GM23248 (cell line): ENCODE data around the gene PTPN2. TPM values are rescaled to one million over a fixed set of nuclear protein-coding genes. Genes with fewer than 3 reads are reported as not detected.

Experiments used
- DNase-seq: peaks from one replicate; pipeline ENCODE4 v3.0.0-alpha.2; 2015
- H2AFZ ChIP-seq: fragments of 200-600 bp; sonication (generic); 2 replicates; pipeline ENCODE4 v1.6.1; 2016; ENCODE audit warnings: antibody characterized with exemption
- H3F3A ChIP-seq: fragments of 200-600 bp; sonication (generic); 2 replicates; pipeline ENCODE4 v1.6.1; 2016; ENCODE audit warnings: mild to moderate bottlenecking, antibody characterized with exemption, mixed run types; ENCODE audit not compliant: insufficient read depth
- H3K27ac ChIP-seq: fragments of 200-600 bp; sonication (generic); 2 replicates; pipeline ENCODE4 v1.5.1; 2016; ENCODE audit warnings: mild to moderate bottlenecking
- H3K27me3 ChIP-seq: fragments of 200-600 bp; sonication (generic); replicated peaks from 2 replicates; pipeline ENCODE4 v1.6.1; 2016; ENCODE audit warnings: mild to moderate bottlenecking; ENCODE audit not compliant: insufficient read depth
- H3K36me3 ChIP-seq: fragments of 200-600 bp; sonication (generic); 2 replicates; pipeline ENCODE4 v1.6.1; 2016; ENCODE audit warnings: low read depth, mild to moderate bottlenecking
- H3K4me1 ChIP-seq: fragments of 200-600 bp; sonication (generic); 2 replicates; pipeline ENCODE4 v1.6.1; 2016; ENCODE audit warnings: mild to moderate bottlenecking; ENCODE audit not compliant: insufficient read depth
- H3K4me2 ChIP-seq: fragments of 200-600 bp; sonication (generic); one replicate; pipeline ENCODE4 v1.6.1; 2016; ENCODE audit warnings: mild to moderate bottlenecking; ENCODE audit not compliant: unreplicated experiment
- H3K4me3 ChIP-seq: fragments of 200-600 bp; sonication (generic); 2 replicates; pipeline ENCODE4 v1.5.1; 2016; ENCODE audit warnings: mild to moderate bottlenecking
- H3K79me2 ChIP-seq: fragments of 200-600 bp; sonication (generic); 2 replicates; pipeline ENCODE4 v1.6.1; 2016; ENCODE audit warnings: mild to moderate bottlenecking; ENCODE audit not compliant: insufficient read depth
- H3K9ac ChIP-seq: fragments of 200-600 bp; sonication (generic); 2 replicates; pipeline ENCODE4 v1.6.1; 2016; ENCODE audit warnings: mild to moderate bottlenecking
- H3K9me2 ChIP-seq: fragments of 200-600 bp; sonication (generic); 2 replicates; pipeline ENCODE4 v1.6.1; 2016; ENCODE audit warnings: mixed run types, mild to moderate bottlenecking, moderate library complexity; ENCODE audit not compliant: insufficient read depth
- H3K9me3 ChIP-seq: fragments of 200-600 bp; sonication (generic); one replicate; pipeline ENCODE4 v1.6.1; 2017; ENCODE audit warnings: low read depth
- H4K20me1 ChIP-seq: fragments of 200-600 bp; sonication (generic); 2 replicates; pipeline ENCODE4 v1.6.0; 2016; ENCODE audit not compliant: insufficient read depth
- EZH2 ChIP-seq: fragments of 200-600 bp; sonication (generic); IDR thresholded peaks from 2 replicates; pipeline ENCODE4 v1.6.1; 2018; ENCODE audit warnings: antibody characterized with exemption, mild to moderate bottlenecking; ENCODE audit not compliant: insufficient read depth, poor library complexity, severe bottlenecking
- EZH2phosphoT487 ChIP-seq: fragments of 200-600 bp; sonication (generic); IDR thresholded peaks from 2 replicates; pipeline ENCODE4 v1.6.1; 2018; ENCODE audit warnings: antibody characterized with exemption, moderate library complexity, mild to moderate bottlenecking, low read depth; ENCODE audit not compliant: insufficient read depth
- WGBS, 2 experiments: methylation state at CpG; one replicate each; pipeline ENCODE4 v1.1.6; 2015 to 2017; ENCODE audit warnings: low lambda C conversion rate in 2 of 2, low coverage in 1 of 2; ENCODE audit errors: missing lambda C conversion rate in 2 of 2; 5-methylcytosine and 5-hydroxymethylcytosine counted together
- in situ Hi-C: fragments of 300-500 bp; cut with MboI; formaldehyde crosslinking; loops from 2 replicates; pipeline ENCODE4 v1.15.0; 2020
- polyA plus RNA-seq: library from polyadenylated mRNA; unstranded; fragments of >200 nt; fragmentation: Nextera tagmentation; extraction: Ambion mirVana; gene quantifications from 2 replicates; pipeline ENCODE4 v1.2.1, GENCODE V29; 2016
- total RNA-seq: library from RNA; depleted of rRNA; stranded (reverse); fragments of >200 nt; shearing (Covaris generic); gene quantifications from 2 replicates; pipeline ENCODE4 v1.2.3, GENCODE V29; 2014

PTPN2 gene
- total and polyA plus RNA-seq, 2 experiments from 2014 or later, result 18.4 to 30.5 TPM

- no peak for DNase-seq
- Histone ChIP-seq H3K27ac (no peak overlapping the region), H3K4me2 (no peak overlapping the region), H2AFZ (no peak overlapping the region), H3K4me1 (no peaks in the 10 kb centered on the region), H4K20me1 (no peaks in the 10 kb centered on the region), H3K27me3 (no peaks in the 10 kb centered on the region), H3K9ac (no peak overlapping the region), H3K9me2 (no peaks in the 10 kb centered on the region), H3F3A (peaks cover 7% of the 10 kb centered on the region), H3K79me2 (no peaks in the 10 kb centered on the region), H3K9me3 (no peaks in the 10 kb centered on the region), H3K36me3 (peaks cover 22% of the 10 kb centered on the region), H3K4me3 (no peak overlapping the region)
- TF ChIP-seq EZH2phosphoT487 (no peak), EZH2 (no peak)
- in situ Hi-C loops, result no loop called here
- 89 to 92% methylated on average over 4 of the region's 4 CpGs for WGBS, 2 experiments
Observed at GRCh38 chr18:12828116-12829051, 55.7 kb downstream of the PTPN2 start.

GRCh38 chr18:12827588-12827987 lies 56.4 kb downstream of the PTPN2 start:
- Histone ChIP-seq H3K4me2 (no peak overlapping the region), H4K20me1 (no peaks in the 10 kb centered on the region), H3K27me3 (no peaks in the 10 kb centered on the region), H3K27ac (no peak overlapping the region), H3K4me1 (no peaks in the 10 kb centered on the region), H3K79me2 (no peaks in the 10 kb centered on the region), H3K9me2 (no peaks in the 10 kb centered on the region), H2AFZ (no peak overlapping the region), H3K9me3 (no peaks in the 10 kb centered on the region), H3K9ac (no peak overlapping the region), H3K36me3 (peaks cover 22% of the 10 kb centered on the region), H3F3A (peaks cover 7% of the 10 kb centered on the region), H3K4me3 (no peak overlapping the region)
- no peak for DNase-seq
- WGBS, 2 experiments, result 94 to 97% methylated on average over 3 of the region's 3 CpGs
- TF ChIP-seq EZH2phosphoT487 (no peak), EZH2 (no peak)
- in situ Hi-C loops, result no loop called here

GRCh38 chr18:12825230-12825629 lies 58.8 kb downstream of the PTPN2 start:
- WGBS, 2 experiments, result 100% methylated on average over 2 of the region's 2 CpGs
- Histone ChIP-seq H2AFZ (no peak overlapping the region), H3K4me3 (no peak overlapping the region), H3K27ac (no peak overlapping the region), H3K79me2 (no peaks in the 10 kb centered on the region), H3K27me3 (no peaks in the 10 kb centered on the region), H3K4me1 (no peaks in the 10 kb centered on the region), H4K20me1 (no peaks in the 10 kb centered on the region), H3K9me2 (no peaks in the 10 kb centered on the region), H3F3A (peaks cover 7% of the 10 kb centered on the region), H3K9me3 (no peaks in the 10 kb centered on the region), H3K4me2 (no peak overlapping the region), H3K36me3 (peaks cover 22% of the 10 kb centered on the region), H3K9ac (no peak overlapping the region)
- TF ChIP-seq EZH2 (no peak), EZH2phosphoT487 (no peak)
- in situ Hi-C loops, result no loop called here
- no peak for DNase-seq

GRCh38 chr18:12823892-12824291 lies 60.1 kb downstream of the PTPN2 start:
- no peaks in the 10 kb centered on the region for H4K20me1 ChIP-seq
- H3K27me3 ChIP-seq, result no peaks in the 10 kb centered on the region
- no peak overlapping the region for H2AFZ ChIP-seq
- H3K36me3 ChIP-seq, result peaks cover 22% of the 10 kb centered on the region
- TF ChIP-seq EZH2 (no peak), EZH2phosphoT487 (no peak)
- peaks cover 7% of the 10 kb centered on the region for H3F3A ChIP-seq
- no peaks in the 10 kb centered on the region for H3K9me3 ChIP-seq
- 94 to 95% methylated on average over 2 of the region's 2 CpGs for WGBS, 2 experiments
- H3K4me1 ChIP-seq, result no peaks in the 10 kb centered on the region
- no peaks in the 10 kb centered on the region for H3K79me2 ChIP-seq
- H3K4me3 ChIP-seq, result no peak overlapping the region
- DNase-seq, result peak; percentile 19
- in situ Hi-C loops, result no loop called here
- no peaks in the 10 kb centered on the region for H3K9me2 ChIP-seq
- no peak overlapping the region for H3K27ac ChIP-seq
- H3K9ac ChIP-seq, result no peak overlapping the region
- no peak overlapping the region for H3K4me2 ChIP-seq
